Esophagus muscularis mucosa (tissue), 4 donors: Measurements from ENCODE around the gene VGLL4.

Experiments
- EP300 ChIP-seq: sonication (generic); formaldehyde crosslinking; IDR thresholded peaks from one replicate; pipeline ENCODE4 v1.6.1; 2017; ENCODE audit warnings: antibody characterized with exemption
- POLR2A ChIP-seq: fragments of 450-650 bp; IDR thresholded peaks from one replicate; pipeline ENCODE4 v1.6.1; 2017; ENCODE audit warnings: antibody characterized with exemption, moderate library complexity, mild to moderate bottlenecking, low read depth
- POLR2AphosphoS5 ChIP-seq, 2 donors: sonication (generic); formaldehyde crosslinking; IDR thresholded peaks; one replicate each; pipeline ENCODE4 v1.6.1; 2017; ENCODE audit warnings: antibody characterized with exemption in 2 of 2
- TF ChIP-seq, protein P1 (sequence below), 3 experiments: fragments of 200-600 bp in 2 of 3; fragments of 450-650 bp in 1 of 3; sonication (generic) in 2 of 3; IDR thresholded peaks; one replicate each; pipeline ENCODE4 v1.5.1; 2017 to 2019; ENCODE audit warnings: antibody characterized with exemption in 3 of 3, mild to moderate bottlenecking in 2 of 3, moderate library complexity in 1 of 3

DNA sequence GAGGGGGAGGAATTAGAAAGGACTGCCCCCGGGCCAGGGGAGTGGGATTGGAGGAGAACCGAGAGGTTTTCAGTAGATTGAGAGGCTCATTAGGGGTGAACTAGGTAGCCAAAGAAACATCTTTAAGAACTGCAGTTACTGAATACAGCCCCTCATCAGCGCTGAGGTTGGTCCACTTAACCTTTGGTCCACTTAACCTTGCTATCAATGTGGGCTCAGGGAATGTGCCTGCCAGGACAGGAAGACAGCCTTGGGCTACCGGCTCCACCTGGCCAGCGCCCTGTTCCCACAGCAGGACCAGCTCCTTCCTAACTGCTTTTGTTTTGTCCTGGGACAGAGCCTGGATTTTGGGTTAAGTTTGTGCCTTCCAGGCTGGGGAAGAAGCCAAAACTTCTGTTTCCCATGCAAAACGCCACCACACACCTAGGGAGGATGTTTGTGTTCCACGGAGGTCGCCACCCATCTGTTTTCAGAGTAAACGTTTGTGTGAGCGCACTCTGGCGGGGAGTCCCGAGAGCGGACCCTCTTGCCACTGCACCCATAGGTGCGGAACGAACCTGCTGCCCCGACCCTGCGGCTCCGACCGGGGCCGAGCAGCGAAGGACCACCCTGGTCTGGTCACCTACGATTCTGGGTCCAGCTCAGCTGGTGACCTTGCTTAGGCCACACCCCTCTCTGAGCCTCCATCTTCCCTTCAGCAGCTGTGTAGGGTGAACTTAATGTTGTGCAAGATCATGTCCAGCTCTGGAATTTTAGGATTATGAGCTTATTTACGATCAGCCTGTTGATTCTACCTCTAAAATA is 107.4 kb downstream of the VGLL4 start:
- TF ChIP-seq POLR2A, result no peak
- TF ChIP-seq, protein P1, sequence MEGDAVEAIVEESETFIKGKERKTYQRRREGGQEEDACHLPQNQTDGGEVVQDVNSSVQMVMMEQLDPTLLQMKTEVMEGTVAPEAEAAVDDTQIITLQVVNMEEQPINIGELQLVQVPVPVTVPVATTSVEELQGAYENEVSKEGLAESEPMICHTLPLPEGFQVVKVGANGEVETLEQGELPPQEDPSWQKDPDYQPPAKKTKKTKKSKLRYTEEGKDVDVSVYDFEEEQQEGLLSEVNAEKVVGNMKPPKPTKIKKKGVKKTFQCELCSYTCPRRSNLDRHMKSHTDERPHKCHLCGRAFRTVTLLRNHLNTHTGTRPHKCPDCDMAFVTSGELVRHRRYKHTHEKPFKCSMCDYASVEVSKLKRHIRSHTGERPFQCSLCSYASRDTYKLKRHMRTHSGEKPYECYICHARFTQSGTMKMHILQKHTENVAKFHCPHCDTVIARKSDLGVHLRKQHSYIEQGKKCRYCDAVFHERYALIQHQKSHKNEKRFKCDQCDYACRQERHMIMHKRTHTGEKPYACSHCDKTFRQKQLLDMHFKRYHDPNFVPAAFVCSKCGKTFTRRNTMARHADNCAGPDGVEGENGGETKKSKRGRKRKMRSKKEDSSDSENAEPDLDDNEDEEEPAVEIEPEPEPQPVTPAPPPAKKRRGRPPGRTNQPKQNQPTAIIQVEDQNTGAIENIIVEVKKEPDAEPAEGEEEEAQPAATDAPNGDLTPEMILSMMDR (IDR thresholded peaks at IDR 0.05), result no peak
- TF ChIP-seq EP300, result no peak
- no peak for TF ChIP-seq POLR2AphosphoS5 (IDR thresholded peaks at IDR 0.05)
